Measurements from ENCODE around the gene PTPN18. TPM values are rescaled to one million over a fixed set of nuclear protein-coding genes. Genes with fewer than 3 reads are reported as not detected.

Gene PTPN18
- total RNA-seq, 2 donors from 2014 or later, result 16.4 to 19.6 TPM

- peaks cover 23% of the 10 kb centered on the region for H3K27me3 ChIP-seq (ENCODE audit: control insufficient read depth, insufficient read depth, low read length, poor library complexity, severe bottlenecking)
- H3K27ac ChIP-seq (ENCODE audit: low read depth, low read length), result no peak overlapping the region
- H3K9me3 ChIP-seq (ENCODE audit: control insufficient read depth, low read length), result no peaks in the 10 kb centered on the region
- H3K4me1 ChIP-seq (ENCODE audit: control insufficient read depth, insufficient read depth, low read length), result no peaks in the 10 kb centered on the region
- no peak overlapping the region for H3K4me3 Mint-ChIP-seq
- WGBS, 2 experiments (ENCODE audit: insufficient coverage in 1 of 2, insufficient read length in 1 of 2), result 90 to 95% methylated on average over 9 to 12 of the region's 12 CpGs
- H3K9ac ChIP-seq (ENCODE audit: extremely low read depth, low read length, poor library complexity, severe bottlenecking), result no peak overlapping the region
- H3K27ac Mint-ChIP-seq, result no peak overlapping the region
- no peaks in the 10 kb centered on the region for H3K4me1 Mint-ChIP-seq
- TF ChIP-seq, protein P1, sequence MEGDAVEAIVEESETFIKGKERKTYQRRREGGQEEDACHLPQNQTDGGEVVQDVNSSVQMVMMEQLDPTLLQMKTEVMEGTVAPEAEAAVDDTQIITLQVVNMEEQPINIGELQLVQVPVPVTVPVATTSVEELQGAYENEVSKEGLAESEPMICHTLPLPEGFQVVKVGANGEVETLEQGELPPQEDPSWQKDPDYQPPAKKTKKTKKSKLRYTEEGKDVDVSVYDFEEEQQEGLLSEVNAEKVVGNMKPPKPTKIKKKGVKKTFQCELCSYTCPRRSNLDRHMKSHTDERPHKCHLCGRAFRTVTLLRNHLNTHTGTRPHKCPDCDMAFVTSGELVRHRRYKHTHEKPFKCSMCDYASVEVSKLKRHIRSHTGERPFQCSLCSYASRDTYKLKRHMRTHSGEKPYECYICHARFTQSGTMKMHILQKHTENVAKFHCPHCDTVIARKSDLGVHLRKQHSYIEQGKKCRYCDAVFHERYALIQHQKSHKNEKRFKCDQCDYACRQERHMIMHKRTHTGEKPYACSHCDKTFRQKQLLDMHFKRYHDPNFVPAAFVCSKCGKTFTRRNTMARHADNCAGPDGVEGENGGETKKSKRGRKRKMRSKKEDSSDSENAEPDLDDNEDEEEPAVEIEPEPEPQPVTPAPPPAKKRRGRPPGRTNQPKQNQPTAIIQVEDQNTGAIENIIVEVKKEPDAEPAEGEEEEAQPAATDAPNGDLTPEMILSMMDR (conservative IDR thresholded peaks at IDR 0.05), result no peak
- H3K4me3 ChIP-seq (ENCODE audit: low read length), result no peak overlapping the region
- H3K27me3 Mint-ChIP-seq (ENCODE audit: insufficient read depth), result peaks cover 10% of the 10 kb centered on the region
- H3K36me3 Mint-ChIP-seq (ENCODE audit: low read depth), result no peaks in the 10 kb centered on the region
- H3K9me3 Mint-ChIP-seq, result no peaks in the 10 kb centered on the region
- DNase-seq, result no peak
- H3K36me3 ChIP-seq (ENCODE audit: control insufficient read depth, insufficient read depth, low read length), result no peaks in the 10 kb centered on the region
Measured at GRCh38 chr2:130313812-130314334, 42.0 kb upstream of the PTPN18 start.

DNA sequence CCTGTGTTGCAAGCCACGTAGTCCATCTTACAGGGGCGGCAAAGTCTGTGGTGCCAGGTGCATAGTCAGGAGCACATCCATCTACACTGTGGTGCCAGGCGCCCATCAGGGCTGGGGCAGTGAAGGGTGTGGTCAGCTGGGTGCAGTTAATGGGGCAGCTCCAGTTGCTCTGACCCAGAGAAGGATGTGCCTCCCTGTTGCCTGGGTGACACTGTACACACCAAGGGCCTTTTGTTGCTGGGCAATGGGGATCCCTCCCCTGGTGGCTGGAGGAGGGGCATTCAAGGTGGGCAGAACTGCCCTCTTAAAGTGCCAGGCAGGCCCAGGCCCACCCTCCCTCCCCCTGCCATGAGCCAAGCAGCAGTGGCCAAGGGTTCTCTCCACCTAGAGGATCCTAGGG, 41.5 kb upstream of the PTPN18 start:
- DNase-seq, result no peak
- H3K9ac ChIP-seq (ENCODE audit: extremely low read depth, low read length, poor library complexity, severe bottlenecking), result no peak overlapping the region
- Mint-ChIP-seq H3K27me3 (ENCODE audit: insufficient read depth) (peaks cover 10% of the 10 kb centered on the region), H3K4me3 (no peak overlapping the region), H3K9me3 (no peaks in the 10 kb centered on the region), H3K4me1 (no peaks in the 10 kb centered on the region), H3K36me3 (ENCODE audit: low read depth) (no peaks in the 10 kb centered on the region), H3K27ac (no peak overlapping the region)
- H3K36me3 ChIP-seq (ENCODE audit: control insufficient read depth, insufficient read depth, low read length), result no peaks in the 10 kb centered on the region
- TF ChIP-seq, protein P1 (conservative IDR thresholded peaks at IDR 0.05), result no peak
- no peaks in the 10 kb centered on the region for H3K4me1 ChIP-seq (ENCODE audit: control insufficient read depth, insufficient read depth, low read length)
- peaks cover 18% of the 10 kb centered on the region for H3K27me3 ChIP-seq (ENCODE audit: control insufficient read depth, insufficient read depth, low read length, poor library complexity, severe bottlenecking)
- H3K9me3 ChIP-seq (ENCODE audit: control insufficient read depth, low read length), result no peaks in the 10 kb centered on the region
- H3K4me3 ChIP-seq (ENCODE audit: low read length), result no peak overlapping the region
- 86 to 89% methylated on average over 1 to 3 of the region's 3 CpGs for WGBS, 2 experiments (ENCODE audit: insufficient coverage in 1 of 2, insufficient read length in 1 of 2)
- no peak overlapping the region for H3K27ac ChIP-seq (ENCODE audit: low read depth, low read length)

GRCh38 chr2:130316596-130316995, 39.3 kb upstream of the PTPN18 start:
- Histone ChIP-seq H3K4me1 (ENCODE audit: control insufficient read depth, insufficient read depth, low read length) (no peaks in the 10 kb centered on the region), H3K27ac (ENCODE audit: low read depth, low read length) (no peak overlapping the region), H3K4me3 (ENCODE audit: low read length) (no peak overlapping the region), H3K36me3 (ENCODE audit: control insufficient read depth, insufficient read depth, low read length) (no peaks in the 10 kb centered on the region), H3K27me3 (ENCODE audit: control insufficient read depth, insufficient read depth, low read length, poor library complexity, severe bottlenecking) (no peaks in the 10 kb centered on the region), H3K9me3 (ENCODE audit: control insufficient read depth, low read length) (no peaks in the 10 kb centered on the region), H3K9ac (ENCODE audit: extremely low read depth, low read length, poor library complexity, severe bottlenecking) (no peak overlapping the region)
- DNase-seq, result no peak
- 64% methylated on average over 1 of the region's 1 CpG; no CpG with 5 or more reads in 1 of the 2 experiments for WGBS, 2 experiments (ENCODE audit: insufficient coverage in 1 of 2, insufficient read length in 1 of 2)
- Mint-ChIP-seq H3K4me3 (no peak overlapping the region), H3K9me3 (no peaks in the 10 kb centered on the region), H3K27me3 (ENCODE audit: insufficient read depth) (peaks cover 11% of the 10 kb centered on the region), H3K27ac (no peak overlapping the region), H3K4me1 (no peaks in the 10 kb centered on the region), H3K36me3 (ENCODE audit: low read depth) (no peaks in the 10 kb centered on the region)
- TF ChIP-seq, protein P1 (conservative IDR thresholded peaks at IDR 0.05), result no peak

Measured in endodermal cell (in vitro differentiated cells).